Measurements from ENCODE around the gene PAQR3.
"Not testable (repeated sequence)": the region's sequence is repeated elsewhere in the genome, so short reads cannot be mapped to it uniquely, and the experiment has no call there.

PAQR3 gene

GRCh38 chr4:78926826-78927225 lies 12.4 kb downstream of the PAQR3 start:
- DNase-seq (ENCODE audit: low spot score) = no peak

DNA sequence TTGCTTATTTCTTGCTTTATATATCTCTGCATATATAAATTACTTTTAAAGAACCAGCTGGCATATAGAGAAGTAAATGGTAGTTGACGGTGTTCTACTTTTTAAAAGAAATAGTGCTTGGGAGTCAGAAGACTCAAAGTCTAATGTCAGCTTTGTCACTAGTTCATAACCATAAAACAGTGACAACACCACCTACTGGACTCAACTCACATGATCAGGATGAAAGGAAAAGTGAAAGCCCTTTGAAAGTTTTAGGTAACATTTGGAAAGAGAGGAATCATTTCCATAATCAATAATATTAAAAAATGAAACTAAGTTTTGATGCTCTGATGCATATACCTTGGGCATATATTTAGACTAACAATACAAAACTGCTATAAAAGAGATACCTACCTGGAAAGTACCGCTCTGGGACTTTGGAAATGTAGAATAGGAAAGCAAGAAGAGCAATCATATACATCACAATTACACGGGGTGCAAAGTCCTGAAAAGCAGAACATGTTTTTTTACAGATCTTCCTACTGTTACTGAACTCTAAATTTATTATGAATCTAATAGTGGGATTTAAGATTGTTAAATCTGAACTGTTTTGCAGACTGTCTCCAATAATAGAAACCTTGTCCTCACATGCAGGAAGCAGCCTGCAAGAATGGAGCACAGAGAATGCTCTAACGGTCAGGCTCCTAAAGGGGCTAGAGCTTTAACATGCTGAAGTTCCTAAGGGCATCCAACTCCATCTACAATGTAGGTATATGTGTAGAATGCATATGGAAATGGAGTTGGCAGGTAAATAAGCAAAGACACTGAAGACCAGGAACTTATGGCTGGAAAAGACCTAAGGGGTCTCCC lies 15.6 kb downstream of the PAQR3 start:
- peak; percentile 13 for DNase-seq (ENCODE audit: low spot score)

GRCh38 chr4:78922207-78922606 lies 17.0 kb downstream of the PAQR3 start:
- DNase-seq (ENCODE audit: low spot score) = no peak

GRCh38 chr4:78910612-78911011 lies 28.6 kb downstream of the PAQR3 start:
- no peak for DNase-seq (ENCODE audit: low spot score)

GRCh38 chr4:78908974-78909373 lies 30.3 kb downstream of the PAQR3 start:
- not testable (repeated sequence) for DNase-seq (ENCODE audit: low spot score)

DNA sequence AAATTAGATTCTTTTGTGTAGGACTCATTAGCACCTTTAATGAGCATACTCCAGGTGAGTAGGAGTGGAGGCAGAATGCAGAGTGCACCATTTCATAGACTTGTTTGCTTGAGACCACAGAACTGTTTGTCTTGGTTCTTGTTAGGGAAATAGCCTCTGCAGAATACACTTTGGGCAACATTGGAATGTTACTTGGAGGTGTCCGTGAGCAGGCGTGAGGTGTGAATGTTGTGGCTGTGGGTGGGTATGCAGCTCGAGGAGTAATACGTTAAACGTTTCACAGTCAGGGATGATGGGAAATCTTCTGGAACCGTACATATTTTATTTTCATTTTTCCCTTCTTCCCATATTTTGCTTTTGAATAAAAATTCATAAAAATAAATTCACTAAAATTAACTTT lies 31.6 kb downstream of the PAQR3 start:
- DNase-seq (ENCODE audit: low spot score) = no peak

- DNase-seq (ENCODE audit: low spot score) = no peak
These were observed 35.1 kb downstream of the PAQR3 start for GRCh38 chr4:78904143-78904542.

DNA sequence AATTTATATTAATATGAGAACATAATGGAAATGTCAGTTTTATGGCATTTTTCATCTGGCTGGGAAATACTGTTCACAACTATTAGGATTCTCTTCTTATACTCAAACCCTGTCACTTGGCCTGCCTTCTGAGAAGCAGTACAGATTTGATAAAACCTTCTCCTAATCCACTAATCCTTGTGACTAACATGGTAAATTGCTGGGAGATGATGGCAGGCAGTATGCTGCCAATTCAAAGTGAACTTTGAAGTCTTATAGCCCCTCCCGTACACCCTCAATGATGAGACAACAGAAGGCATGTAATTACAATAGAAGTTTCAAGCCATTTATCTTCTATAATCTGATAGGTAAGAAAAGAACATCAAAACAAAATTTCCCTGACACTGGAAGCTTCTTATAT lies 36.9 kb downstream of the PAQR3 start:
- no peak for DNase-seq (ENCODE audit: low spot score)

DNA sequence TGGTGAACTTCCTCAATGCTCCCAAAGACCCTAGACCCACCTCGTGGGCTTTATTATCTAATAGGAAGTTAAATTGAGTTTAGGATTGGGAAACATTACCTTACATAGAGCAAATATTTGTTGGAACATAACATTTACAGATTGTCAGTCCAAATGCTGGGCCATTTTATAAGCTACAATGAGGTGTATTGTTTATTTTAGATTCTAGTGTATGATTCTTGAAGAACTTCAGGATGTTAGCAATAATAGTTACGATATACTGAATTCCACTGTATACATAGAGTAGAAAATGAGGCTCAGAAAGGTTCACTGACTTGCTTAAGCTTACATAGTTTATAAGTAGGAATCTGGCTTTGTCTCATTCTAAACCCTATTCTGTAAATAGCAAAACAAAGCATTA lies 37.4 kb downstream of the PAQR3 start:
- no peak for DNase-seq (ENCODE audit: low spot score)

DNA sequence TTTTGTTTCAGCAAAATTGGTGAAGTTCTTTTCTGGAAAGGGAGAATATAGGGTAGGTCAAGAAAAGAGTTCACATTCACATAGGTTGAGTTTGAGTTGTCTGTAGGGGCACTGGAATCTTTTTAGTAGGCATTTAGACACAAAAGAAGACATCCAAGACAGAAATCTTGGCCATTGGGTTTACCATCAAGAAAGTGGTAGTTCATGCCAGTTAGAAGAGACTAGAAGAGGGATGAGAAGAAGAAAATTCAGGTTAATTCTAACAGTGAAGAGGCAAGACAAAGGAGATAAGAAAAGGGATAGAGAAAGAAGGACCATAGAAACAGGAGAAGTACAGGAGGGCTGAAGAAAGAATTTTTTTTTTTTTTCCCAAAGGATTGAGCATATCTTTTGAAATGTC lies 39.9 kb downstream of the PAQR3 start:
- DNase-seq (ENCODE audit: low spot score) = no peak

DNA sequence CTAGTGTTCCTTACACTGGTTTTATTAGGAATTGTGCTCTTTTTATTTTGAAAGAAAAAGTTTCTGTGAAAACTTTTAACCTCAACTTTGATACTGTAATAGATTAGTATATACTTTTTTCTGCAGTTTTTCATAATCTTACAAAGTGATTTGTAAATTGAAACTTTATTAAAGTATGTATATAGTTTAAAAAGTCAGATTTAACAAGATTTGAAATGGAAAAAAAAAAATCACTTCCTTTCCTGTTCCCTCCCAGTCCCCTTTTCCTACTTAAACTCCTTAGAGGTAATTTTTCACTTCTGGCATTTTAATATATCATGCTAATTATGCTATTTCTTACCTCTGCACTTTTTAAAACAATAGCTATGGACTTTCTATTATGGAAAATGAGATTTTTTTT lies 49.3 kb downstream of the PAQR3 start:
- DNase-seq (ENCODE audit: low spot score) = no peak

GRCh38 chr4:78885598-78885997 lies 53.6 kb downstream of the PAQR3 start:
- DNase-seq (ENCODE audit: low spot score) = no peak

DNA sequence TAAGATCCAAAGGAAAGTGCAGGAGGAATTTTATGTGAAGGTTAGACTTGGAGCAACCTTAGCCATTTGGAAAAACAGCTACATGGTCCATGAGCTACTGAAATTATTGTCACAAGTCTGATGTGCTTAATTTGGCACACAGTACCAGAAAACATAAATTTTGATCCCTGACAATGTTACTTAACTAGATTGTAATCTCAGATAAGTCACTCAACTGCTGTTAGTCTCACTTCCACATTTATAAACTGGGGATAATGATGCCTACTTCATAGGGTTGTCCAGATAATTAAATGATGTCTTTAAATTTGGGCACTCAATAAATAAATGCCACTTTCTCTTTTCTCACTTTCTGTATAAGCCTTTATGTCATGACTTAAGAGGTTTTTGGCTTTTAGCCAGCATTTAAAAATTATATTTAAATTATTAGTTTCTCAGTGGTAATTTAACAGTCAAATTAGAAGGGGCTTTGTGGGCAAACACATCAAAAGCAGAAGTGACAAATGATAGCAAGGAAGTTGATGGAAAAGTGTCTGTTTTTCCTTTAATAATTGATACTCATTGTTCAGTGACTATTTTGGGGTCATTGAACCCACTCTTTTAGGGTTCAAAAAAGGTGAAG lies 58.3 kb downstream of the PAQR3 start:
- DNase-seq (ENCODE audit: low spot score) = no peak

- no peak for DNase-seq (ENCODE audit: low spot score)
These were observed 61.2 kb downstream of the PAQR3 start for GRCh38 chr4:78878031-78878430.

GRCh38 chr4:78876568-78877320 lies 62.5 kb downstream of the PAQR3 start:
- DNase-seq (ENCODE audit: low spot score) = no peak

GRCh38 chr4:78870056-78870455 lies 69.2 kb downstream of the PAQR3 start:
- no peak for DNase-seq (ENCODE audit: low spot score)

DNA sequence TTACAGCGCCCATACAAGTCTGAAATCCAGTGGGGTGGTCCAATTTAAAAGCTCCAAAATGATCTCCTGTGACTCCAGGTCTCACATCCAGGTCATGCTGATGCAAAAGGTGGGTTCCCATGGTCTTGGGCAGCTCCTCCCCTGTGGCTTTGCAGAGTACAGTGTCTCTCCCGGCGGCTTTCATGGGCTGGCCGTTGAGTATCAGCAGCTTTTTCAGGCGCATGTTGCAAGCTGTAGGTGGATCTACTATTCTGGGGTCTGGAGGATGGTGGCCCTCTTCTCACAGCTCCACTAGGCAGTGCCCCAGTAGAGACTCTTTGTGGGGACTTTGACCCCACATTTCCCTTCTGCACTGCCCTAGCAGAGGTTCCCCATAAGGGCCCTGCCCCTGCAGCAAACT lies 70.5 kb downstream of the PAQR3 start:
- not testable (repeated sequence) for DNase-seq (ENCODE audit: low spot score)

DNA sequence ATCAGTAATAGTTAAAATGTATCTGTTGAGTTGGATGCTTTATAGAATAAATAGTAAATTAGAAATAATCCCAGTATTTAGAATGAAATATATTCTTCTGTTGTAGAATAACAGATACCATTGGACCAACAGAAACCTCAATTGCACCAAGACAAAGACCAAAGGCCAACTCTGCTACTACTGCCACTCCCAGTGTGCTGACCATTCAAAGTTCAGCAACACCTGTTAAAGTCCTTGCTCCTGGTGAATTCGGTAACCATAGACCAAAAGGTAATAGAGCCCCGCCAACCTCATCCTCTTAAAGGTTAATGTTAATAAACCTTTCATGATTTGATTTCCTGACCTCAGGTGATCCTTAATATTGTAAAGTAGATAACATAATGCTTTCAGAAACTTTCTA lies 73.8 kb downstream of the PAQR3 start:
- DNase-seq (ENCODE audit: low spot score) = no peak

- DNase-seq (ENCODE audit: low spot score) = peak; percentile 4
These were observed 74.7 kb downstream of the PAQR3 start for GRCh38 chr4:78864405-78865024.

- DNase-seq (ENCODE audit: low spot score) = no peak
These were observed 75.2 kb downstream of the PAQR3 start for GRCh38 chr4:78863991-78864390.

DNA sequence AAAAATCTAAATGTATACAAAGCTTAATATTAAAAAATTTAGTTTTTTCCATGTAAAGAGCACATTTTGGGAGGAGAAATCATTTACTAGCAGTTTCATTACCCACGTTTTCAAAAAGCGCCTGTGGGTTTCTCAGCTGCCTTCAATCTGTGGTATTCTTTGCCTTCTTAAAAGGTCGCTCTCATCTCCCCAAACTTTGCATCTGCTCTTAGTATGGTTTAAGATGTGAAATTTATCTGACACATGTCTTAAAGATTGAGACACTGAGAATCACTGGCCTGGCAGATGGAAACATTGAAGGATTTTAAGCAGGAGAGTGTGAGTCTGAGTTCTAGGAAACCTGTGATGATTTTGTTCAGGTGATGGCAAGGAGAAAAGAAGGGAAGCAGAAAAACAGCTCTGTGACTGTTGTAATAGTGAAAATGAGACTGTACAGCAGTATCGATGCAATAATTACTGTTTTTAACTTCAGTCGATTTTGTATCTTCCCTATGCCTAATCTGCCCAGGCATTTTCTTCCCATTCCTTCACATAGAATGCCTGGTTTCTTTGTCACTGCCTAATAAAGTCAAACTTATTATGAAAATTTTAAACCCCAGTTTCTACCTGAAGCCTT lies 75.9 kb downstream of the PAQR3 start:
- DNase-seq (ENCODE audit: low spot score) = no peak

GRCh38 chr4:78862314-78862737 lies 76.9 kb downstream of the PAQR3 start:
- DNase-seq (ENCODE audit: low spot score) = peak; percentile 37
